ENCODE measurements around the gene BIRC3.
"Not testable (repeated sequence)": the region's sequence is repeated elsewhere in the genome, so short reads cannot be mapped to it uniquely, and the experiment has no call there.

Gene BIRC3

DNA sequence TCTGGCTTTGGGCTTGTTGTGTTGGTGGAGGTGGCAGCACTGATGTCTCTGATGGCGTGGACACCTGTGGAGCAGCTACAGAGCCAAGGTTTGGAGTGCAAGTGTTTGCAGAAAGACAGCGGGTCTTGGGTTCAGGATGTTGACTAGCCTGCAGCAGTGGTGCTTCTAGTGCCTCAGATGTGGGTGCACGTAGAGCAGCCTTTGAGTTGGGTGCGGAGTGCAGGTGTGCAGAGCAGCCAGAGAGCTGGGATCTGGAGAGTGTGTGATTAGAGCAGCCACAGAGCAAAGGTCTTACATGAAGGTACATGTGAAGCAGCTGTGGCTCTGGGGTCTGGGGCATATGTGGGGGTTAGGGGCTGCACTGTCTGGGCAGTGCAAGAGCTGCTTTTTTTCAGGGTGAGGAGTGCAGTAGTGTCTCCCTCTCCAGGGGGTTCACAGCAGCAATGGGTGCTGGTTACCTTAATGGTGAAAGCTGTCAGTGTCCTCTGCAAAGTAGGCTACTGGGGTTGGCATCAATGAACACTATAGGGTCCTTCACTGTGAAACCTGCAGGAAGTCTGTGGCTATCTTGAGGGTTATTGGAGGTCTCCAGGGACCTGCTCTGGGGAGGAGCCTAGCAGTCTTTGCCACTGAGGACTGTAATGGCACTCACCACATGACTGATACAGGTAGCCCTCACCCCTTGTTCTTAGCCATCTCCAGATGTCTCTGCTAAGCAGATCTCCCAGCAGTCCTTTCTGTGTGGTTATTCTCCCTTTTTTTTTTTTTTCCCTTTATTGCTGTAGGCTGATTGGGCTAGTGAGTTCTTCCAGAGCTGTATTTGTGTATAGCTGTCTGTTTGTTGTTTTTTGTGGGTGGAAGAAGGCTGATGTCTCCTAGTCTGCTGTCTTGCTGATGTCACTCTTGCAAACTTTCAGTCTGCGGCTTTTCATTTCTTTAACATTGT lies 44.1 kb downstream of the BIRC3 start:
- no peaks in the 10 kb centered on the region for H3K4me1 ChIP-seq (ENCODE audit: control insufficient read depth, insufficient read depth, low read length)
- H3K9ac ChIP-seq (ENCODE audit: low read depth, low read length), result no peak overlapping the region
- no peaks in the 10 kb centered on the region for H3K27me3 ChIP-seq (ENCODE audit: control insufficient read depth, insufficient read depth, low read length)
- H3K36me3 ChIP-seq (ENCODE audit: control insufficient read depth, insufficient read depth, low read length), result peaks cover 9% of the 10 kb centered on the region
- H3K9me3 ChIP-seq (ENCODE audit: control insufficient read depth, insufficient read depth, low read length), result no peaks in the 10 kb centered on the region
- no peak overlapping the region for H3K4me3 ChIP-seq (ENCODE audit: low read depth, low read length)

DNA sequence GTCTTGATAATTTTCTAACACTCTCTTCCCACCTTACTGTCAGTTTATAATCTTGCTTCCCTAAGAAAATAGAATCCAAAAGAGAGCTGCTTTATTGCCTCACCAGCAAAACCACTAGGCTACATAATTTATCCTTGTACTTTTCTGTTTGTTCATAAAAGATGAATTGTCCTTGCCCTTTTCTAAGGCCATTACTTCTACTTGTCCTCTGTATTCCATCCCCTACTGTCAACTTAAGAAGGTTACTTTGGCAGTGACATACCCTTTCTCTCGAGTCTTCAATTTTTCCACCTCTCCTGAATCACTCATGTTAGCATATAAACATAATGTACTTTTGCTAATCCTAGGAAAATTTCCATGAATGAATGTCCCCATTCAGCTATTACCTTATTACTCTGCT lies 47.7 kb downstream of the BIRC3 start:
- H3K36me3 ChIP-seq (ENCODE audit: control insufficient read depth, insufficient read depth, low read length), result peaks cover 14% of the 10 kb centered on the region
- no peaks in the 10 kb centered on the region for H3K4me1 ChIP-seq (ENCODE audit: control insufficient read depth, insufficient read depth, low read length)
- no peaks in the 10 kb centered on the region for H3K9me3 ChIP-seq (ENCODE audit: control insufficient read depth, insufficient read depth, low read length)
- H3K9ac ChIP-seq (ENCODE audit: low read depth, low read length), result no peak overlapping the region
- H3K27me3 ChIP-seq (ENCODE audit: control insufficient read depth, insufficient read depth, low read length), result no peaks in the 10 kb centered on the region
- H3K4me3 ChIP-seq (ENCODE audit: low read depth, low read length), result no peak overlapping the region

DNA sequence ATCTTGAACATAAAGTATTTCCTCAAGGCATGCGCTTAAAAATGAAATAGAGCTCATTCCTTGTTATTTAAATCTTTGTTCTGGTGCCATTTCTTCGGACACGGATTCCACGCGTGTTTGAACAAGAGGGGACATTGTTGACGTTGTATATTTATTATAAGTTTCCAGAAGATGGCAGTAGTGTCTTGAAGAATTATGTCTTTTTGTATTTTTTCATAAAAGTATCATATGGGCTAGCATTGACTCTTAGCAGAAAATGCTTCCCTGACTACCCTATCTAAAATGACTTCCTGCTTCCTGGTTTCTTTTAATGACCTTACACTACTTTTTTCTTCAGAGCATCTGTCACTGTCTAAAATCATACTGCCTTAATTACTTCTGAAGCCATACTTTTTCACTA lies 50.1 kb downstream of the BIRC3 start:
- Histone ChIP-seq H3K9ac (ENCODE audit: low read depth, low read length) (no peak overlapping the region), H3K27me3 (ENCODE audit: control insufficient read depth, insufficient read depth, low read length) (no peaks in the 10 kb centered on the region), H3K36me3 (ENCODE audit: control insufficient read depth, insufficient read depth, low read length) (peaks cover 7% of the 10 kb centered on the region), H3K4me3 (ENCODE audit: low read depth, low read length) (no peak overlapping the region), H3K9me3 (ENCODE audit: control insufficient read depth, insufficient read depth, low read length) (no peaks in the 10 kb centered on the region), H3K4me1 (ENCODE audit: control insufficient read depth, insufficient read depth, low read length) (no peaks in the 10 kb centered on the region)

DNA sequence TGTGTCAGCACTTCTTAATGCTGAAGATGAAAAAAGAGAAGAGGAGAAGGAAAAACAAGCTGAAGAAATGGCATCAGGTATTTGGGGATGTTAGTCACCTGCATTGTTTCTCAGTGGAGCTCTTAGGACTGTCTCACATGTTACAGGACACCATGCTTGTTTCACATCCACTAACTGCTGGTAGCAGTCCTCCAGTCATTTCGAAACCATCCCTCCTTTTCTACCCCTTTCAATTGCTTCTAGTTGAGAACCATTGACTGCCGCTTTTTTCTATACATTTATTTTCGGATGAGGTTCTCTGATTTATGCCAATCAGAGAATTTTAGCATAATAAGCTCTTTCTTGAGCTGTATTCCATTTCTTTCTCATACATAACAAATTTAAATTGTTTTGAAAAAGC lies 51.2 kb downstream of the BIRC3 start:
- H3K36me3 ChIP-seq (ENCODE audit: control insufficient read depth, insufficient read depth, low read length), result peaks cover 7% of the 10 kb centered on the region
- H3K27me3 ChIP-seq (ENCODE audit: control insufficient read depth, insufficient read depth, low read length), result no peaks in the 10 kb centered on the region
- no peaks in the 10 kb centered on the region for H3K9me3 ChIP-seq (ENCODE audit: control insufficient read depth, insufficient read depth, low read length)

DNA sequence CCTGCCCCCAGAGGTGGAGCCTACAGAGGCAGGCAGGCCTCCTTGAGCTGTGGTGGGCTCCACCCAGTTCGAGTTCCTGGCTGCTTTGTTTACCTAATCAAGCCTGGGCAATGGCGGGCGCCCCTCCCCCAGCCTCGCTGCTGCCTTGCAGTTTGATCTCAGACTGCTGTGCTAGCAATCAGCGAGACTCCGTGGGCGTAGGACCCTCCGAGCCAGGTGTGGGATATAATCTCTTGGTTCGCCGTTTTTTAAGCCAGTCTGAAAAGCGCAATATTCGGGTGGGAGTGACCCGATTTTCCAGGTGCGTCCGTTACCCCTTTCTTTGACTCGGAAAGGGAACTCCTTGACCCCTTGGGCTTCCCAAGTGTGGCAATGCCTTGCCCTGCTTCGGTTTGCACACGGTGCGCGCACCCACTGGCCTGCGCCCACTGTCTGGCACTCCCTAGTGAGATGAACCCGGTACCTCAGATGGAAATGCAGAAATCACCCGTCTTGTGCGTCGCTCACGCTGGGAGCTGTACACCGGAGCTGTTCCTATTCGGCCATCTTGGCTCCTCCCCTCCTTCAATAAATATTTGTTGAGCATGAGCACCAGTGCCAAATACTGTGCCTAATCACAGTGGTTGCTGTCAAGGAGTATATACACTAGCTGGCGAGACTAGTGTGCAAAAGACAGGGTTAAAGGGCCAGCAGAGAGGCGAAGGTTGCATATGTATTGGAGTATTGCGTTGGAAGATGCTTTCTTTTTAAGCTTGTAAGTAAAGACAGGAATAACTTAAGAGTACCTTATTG lies 57.5 kb downstream of the BIRC3 start:
- H3K9ac ChIP-seq (ENCODE audit: low read depth, low read length), result peak overlapping the region; percentile 79
- not testable (repeated sequence) for H3K9me3 ChIP-seq (ENCODE audit: control insufficient read depth, insufficient read depth, low read length); H3K27me3 ChIP-seq (ENCODE audit: control insufficient read depth, insufficient read depth, low read length); H3K36me3 ChIP-seq (ENCODE audit: control insufficient read depth, insufficient read depth, low read length); H3K4me1 ChIP-seq (ENCODE audit: control insufficient read depth, insufficient read depth, low read length)
- peak overlapping the region; percentile 67 for H3K4me3 ChIP-seq (ENCODE audit: low read depth, low read length)

More for the DNA sequence above, 51.2 kb downstream of the BIRC3 start:
- Histone ChIP-seq H3K4me3 (ENCODE audit: low read depth, low read length) (no peak overlapping the region), H3K4me1 (ENCODE audit: control insufficient read depth, insufficient read depth, low read length) (no peaks in the 10 kb centered on the region), H3K9ac (ENCODE audit: low read depth, low read length) (no peak overlapping the region)

DNA sequence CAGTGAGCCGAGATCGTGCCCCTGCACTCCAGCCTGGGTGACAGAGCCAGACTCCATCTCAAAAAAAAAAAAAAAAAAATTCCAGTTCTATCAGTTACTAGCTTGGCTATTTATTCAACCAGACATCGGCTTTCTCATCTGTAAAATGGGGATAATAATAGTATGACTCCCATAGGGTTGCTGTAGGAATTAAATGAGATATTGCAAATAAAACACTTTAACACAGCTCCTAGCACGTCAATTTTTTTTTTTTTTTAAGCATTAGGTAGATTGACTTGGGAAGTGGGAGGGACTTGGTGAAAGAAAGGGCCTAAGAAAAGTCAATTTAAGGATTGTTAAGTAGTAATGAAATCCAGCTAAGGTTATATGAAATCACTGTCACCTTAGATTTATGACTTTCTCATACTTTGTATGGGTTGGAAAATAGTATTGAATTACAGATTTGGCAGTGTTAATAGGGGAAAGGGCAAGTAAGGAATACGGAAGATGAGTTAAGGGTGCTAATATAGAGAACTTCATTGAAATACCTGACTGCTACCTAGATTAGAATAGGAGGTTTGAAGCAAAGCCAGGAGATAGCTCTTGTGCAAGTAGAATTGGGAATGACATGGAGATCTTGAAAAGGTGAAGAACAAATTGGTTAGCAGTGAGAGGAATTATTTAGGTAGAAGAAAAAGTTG lies 58.6 kb downstream of the BIRC3 start:
- H3K4me1 ChIP-seq (ENCODE audit: control insufficient read depth, insufficient read depth, low read length), result peaks cover 2% of the 10 kb centered on the region
- no peaks in the 10 kb centered on the region for H3K27me3 ChIP-seq (ENCODE audit: control insufficient read depth, insufficient read depth, low read length)
- H3K36me3 ChIP-seq (ENCODE audit: control insufficient read depth, insufficient read depth, low read length), result no peaks in the 10 kb centered on the region
- no peak overlapping the region for H3K9ac ChIP-seq (ENCODE audit: low read depth, low read length)
- H3K9me3 ChIP-seq (ENCODE audit: control insufficient read depth, insufficient read depth, low read length), result no peaks in the 10 kb centered on the region
- H3K4me3 ChIP-seq (ENCODE audit: low read depth, low read length), result no peak overlapping the region

DNA sequence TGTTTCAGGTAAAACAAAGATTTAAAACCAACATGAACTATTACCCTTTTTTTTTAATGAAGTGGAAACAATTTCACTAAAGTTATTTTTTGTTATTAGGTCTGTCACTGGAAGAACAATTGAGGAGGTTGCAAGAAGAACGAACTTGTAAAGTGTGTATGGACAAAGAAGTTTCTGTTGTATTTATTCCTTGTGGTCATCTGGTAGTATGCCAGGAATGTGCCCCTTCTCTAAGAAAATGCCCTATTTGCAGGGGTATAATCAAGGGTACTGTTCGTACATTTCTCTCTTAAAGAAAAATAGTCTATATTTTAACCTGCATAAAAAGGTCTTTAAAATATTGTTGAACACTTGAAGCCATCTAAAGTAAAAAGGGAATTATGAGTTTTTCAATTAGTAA lies 60.6 kb downstream of the BIRC3 start:
- no peaks in the 10 kb centered on the region for H3K36me3 ChIP-seq (ENCODE audit: control insufficient read depth, insufficient read depth, low read length)

DNA sequence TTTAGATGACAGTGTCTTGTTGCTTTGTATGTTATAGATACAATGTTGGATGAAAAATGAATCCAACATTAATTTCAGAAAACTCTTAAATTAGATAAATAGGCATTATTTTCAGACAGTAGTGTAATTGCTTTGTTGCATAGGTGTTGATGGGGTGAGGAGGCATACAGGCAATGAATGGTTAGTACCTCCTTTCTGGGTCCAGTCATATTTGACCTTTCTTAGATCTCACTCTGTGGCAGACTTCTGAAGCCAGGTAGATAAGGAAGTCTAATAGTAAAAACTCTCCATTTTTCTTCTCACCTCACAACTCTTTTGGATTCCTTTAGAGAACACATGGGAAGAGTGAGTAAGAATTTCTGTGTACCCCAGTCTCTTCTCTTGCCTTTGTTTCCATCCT lies 61.5 kb downstream of the BIRC3 start:
- Histone ChIP-seq H3K4me1 (ENCODE audit: control insufficient read depth, insufficient read depth, low read length) (peaks cover 2% of the 10 kb centered on the region), H3K36me3 (ENCODE audit: control insufficient read depth, insufficient read depth, low read length) (no peaks in the 10 kb centered on the region), H3K9me3 (ENCODE audit: control insufficient read depth, insufficient read depth, low read length) (no peaks in the 10 kb centered on the region), H3K27me3 (ENCODE audit: control insufficient read depth, insufficient read depth, low read length) (no peaks in the 10 kb centered on the region), H3K4me3 (ENCODE audit: low read depth, low read length) (no peak overlapping the region), H3K9ac (ENCODE audit: low read depth, low read length) (no peak overlapping the region)

More for the DNA sequence above, 60.6 kb downstream of the BIRC3 start:
- no peaks in the 10 kb centered on the region for H3K27me3 ChIP-seq (ENCODE audit: control insufficient read depth, insufficient read depth, low read length)
- no peak overlapping the region for H3K9ac ChIP-seq (ENCODE audit: low read depth, low read length)
- H3K4me3 ChIP-seq (ENCODE audit: low read depth, low read length), result no peak overlapping the region
- H3K4me1 ChIP-seq (ENCODE audit: control insufficient read depth, insufficient read depth, low read length), result peaks cover 2% of the 10 kb centered on the region
- H3K9me3 ChIP-seq (ENCODE audit: control insufficient read depth, insufficient read depth, low read length), result no peaks in the 10 kb centered on the region

DNA sequence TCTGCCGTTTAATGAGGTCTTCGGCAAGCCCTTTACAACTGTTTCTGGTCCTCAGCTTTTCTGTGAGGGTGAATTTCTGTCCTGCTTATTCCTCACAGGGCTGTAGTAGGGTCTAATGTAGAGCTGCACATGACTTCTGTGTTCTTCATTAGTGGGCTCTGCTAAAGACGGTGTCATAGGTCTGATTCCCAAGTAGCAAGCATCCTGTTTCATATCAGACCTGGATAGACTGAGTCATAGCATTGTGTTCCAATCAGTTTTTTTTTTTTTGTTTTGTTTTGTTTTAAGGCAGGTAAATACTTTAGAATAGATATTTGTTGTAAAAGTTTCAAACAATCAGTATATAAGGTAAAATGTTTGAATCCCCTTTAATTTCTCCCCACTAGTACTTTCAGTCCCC lies 65.1 kb downstream of the BIRC3 start:
- no peaks in the 10 kb centered on the region for H3K36me3 ChIP-seq (ENCODE audit: control insufficient read depth, insufficient read depth, low read length)
- H3K9ac ChIP-seq (ENCODE audit: low read depth, low read length), result no peak overlapping the region
- H3K9me3 ChIP-seq (ENCODE audit: control insufficient read depth, insufficient read depth, low read length), result no peaks in the 10 kb centered on the region
- H3K27me3 ChIP-seq (ENCODE audit: control insufficient read depth, insufficient read depth, low read length), result no peaks in the 10 kb centered on the region
- H3K4me3 ChIP-seq (ENCODE audit: low read depth, low read length), result no peak overlapping the region
- H3K4me1 ChIP-seq (ENCODE audit: control insufficient read depth, insufficient read depth, low read length), result no peaks in the 10 kb centered on the region

DNA sequence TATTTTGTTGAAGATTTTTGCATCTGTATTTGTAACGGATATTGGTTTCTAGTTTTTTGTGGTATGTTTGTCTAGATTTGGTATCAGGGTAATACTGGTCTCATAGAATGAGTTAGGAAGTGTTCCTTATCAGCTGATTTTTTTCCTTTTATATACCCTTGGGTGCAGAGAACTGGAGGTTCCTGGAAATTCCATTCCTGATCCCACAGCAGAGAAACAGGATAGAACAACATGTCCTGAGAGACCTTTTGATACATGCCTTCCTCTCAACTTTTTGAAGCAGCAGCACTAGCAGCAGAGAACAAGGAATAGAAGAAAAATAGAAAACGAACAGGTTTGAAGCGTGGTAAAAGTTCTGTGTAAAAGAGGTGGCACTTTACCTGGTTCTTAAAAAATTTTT lies 66.6 kb downstream of the BIRC3 start:
- Histone ChIP-seq H3K9me3 (ENCODE audit: control insufficient read depth, insufficient read depth, low read length) (no peaks in the 10 kb centered on the region), H3K9ac (ENCODE audit: low read depth, low read length) (no peak overlapping the region), H3K36me3 (ENCODE audit: control insufficient read depth, insufficient read depth, low read length) (no peaks in the 10 kb centered on the region), H3K4me1 (ENCODE audit: control insufficient read depth, insufficient read depth, low read length) (no peaks in the 10 kb centered on the region), H3K27me3 (ENCODE audit: control insufficient read depth, insufficient read depth, low read length) (no peaks in the 10 kb centered on the region), H3K4me3 (ENCODE audit: low read depth, low read length) (no peak overlapping the region)

DNA sequence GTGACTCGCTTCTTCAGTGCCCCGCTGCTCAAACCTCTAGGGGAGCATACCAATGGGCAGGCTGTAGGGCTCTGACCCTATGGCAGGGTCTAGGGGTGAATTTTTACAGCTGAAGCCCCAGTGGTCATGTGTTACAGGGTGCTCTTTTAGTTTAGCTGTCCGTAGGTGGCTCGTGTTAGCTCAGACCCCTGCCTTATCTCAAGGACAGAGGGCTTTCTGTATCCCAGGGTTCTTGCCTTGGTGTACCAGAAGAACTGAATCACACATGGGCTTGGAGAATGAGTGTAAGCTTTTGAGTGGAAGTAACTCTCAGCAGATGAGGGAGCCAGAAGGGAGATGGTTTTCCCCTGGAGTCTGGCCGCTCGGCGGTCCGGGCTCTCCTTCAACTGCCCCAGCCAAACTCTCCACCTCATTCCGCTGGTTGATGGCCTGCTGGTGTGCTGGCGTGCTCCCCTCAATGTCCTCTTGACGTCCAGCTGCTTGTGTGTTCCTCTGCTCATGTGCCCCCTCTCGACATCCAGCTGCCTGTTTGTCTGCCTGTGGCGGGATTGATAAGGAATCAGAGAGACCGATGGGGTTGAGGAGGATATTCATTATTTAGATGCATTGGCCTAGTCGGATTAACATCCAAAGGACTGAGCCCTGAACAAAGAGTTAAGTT lies 67.3 kb downstream of the BIRC3 start:
- H3K9ac ChIP-seq (ENCODE audit: low read depth, low read length), result no peak overlapping the region
- no peaks in the 10 kb centered on the region for H3K36me3 ChIP-seq (ENCODE audit: control insufficient read depth, insufficient read depth, low read length)
- no peak overlapping the region for H3K4me3 ChIP-seq (ENCODE audit: low read depth, low read length)
- H3K4me1 ChIP-seq (ENCODE audit: control insufficient read depth, insufficient read depth, low read length), result no peaks in the 10 kb centered on the region
- H3K9me3 ChIP-seq (ENCODE audit: control insufficient read depth, insufficient read depth, low read length), result no peaks in the 10 kb centered on the region
- no peaks in the 10 kb centered on the region for H3K27me3 ChIP-seq (ENCODE audit: control insufficient read depth, insufficient read depth, low read length)

Data from iPS-15b (cell line).